OCI-LY3 (cell line): ENCODE data around the gene TBX4.

Source experiments
- H2AFZ ChIP-seq: fragments of 200-600, 300-600 bp; shearing (Covaris generic); 2 replicates; pipeline ENCODE4 v1.6.0; 2014; ENCODE audit warnings: antibody characterized with exemption, low read depth, low read length
- H3K27ac ChIP-seq: fragments of 200-600, 300-600 bp; sonication (generic); 2 replicates; pipeline ENCODE4 v1.5.1; 2014; ENCODE audit warnings: mild to moderate bottlenecking, low read length, moderate library complexity, mixed read lengths
- H3K27me3 ChIP-seq: fragments of 200-600, 300-600 bp; sonication (generic); 2 replicates; pipeline ENCODE4 v1.6.1; 2014; ENCODE audit warnings: low read depth, low read length, mixed read lengths
- H3K36me3 ChIP-seq: fragments of 200-600, 300-600 bp; sonication (generic); replicated peaks from 2 replicates; pipeline ENCODE3; 2014; ENCODE audit warnings: low read depth, low read length, mixed read lengths
- H3K4me1 ChIP-seq: fragments of 300-600, 200-600 bp; sonication (generic); 2 replicates; pipeline ENCODE4 v1.6.1; 2014; ENCODE audit warnings: low read length, mixed read lengths
- H3K4me2 ChIP-seq: fragments of 200-600, 300-600 bp; sonication (generic); 2 replicates; pipeline ENCODE4 v1.6.1; 2014; ENCODE audit warnings: low read length, mixed read lengths
- H3K4me3 ChIP-seq: fragments of 300-600, 200-600 bp; sonication (generic); 2 replicates; pipeline ENCODE4 v1.5.1; 2014; ENCODE audit warnings: antibody characterized with exemption, mild to moderate bottlenecking, low read length, moderate library complexity
- H3K79me2 ChIP-seq: fragments of 300-600, 200-600 bp; shearing (Covaris generic); 2 replicates; pipeline ENCODE4 v1.6.1; 2014; ENCODE audit warnings: mild to moderate bottlenecking, low read length, mixed read lengths
- H3K9ac ChIP-seq: fragments of 300-600, 200-600 bp; shearing (Covaris generic); 2 replicates; pipeline ENCODE4 v1.6.0; 2014; ENCODE audit warnings: mild to moderate bottlenecking, low read length, moderate library complexity
- H3K9me3 ChIP-seq: fragments of 200-600, 300-600 bp; shearing (Covaris generic); 2 replicates; pipeline ENCODE4 v1.6.1; 2014; ENCODE audit warnings: low read length, mixed read lengths; ENCODE audit not compliant: insufficient read depth
- H4K20me1 ChIP-seq: fragments of 200-600, 300-600 bp; sonication (generic); 2 replicates; pipeline ENCODE4 v1.6.1; 2016; ENCODE audit warnings: low read length, mixed read lengths; ENCODE audit not compliant: insufficient read depth
- CTCF ChIP-seq: fragments of 200-600, 300-600 bp; sonication (generic); IDR thresholded peaks from 2 replicates; pipeline ENCODE4 v1.5.1; 2014; ENCODE audit warnings: antibody characterized with exemption, low read length, low read depth
- EZH2phosphoT487 ChIP-seq: fragments of 200-600 bp; shearing (Covaris generic); IDR thresholded peaks from 2 replicates; pipeline ENCODE4 v1.6.1; 2018; ENCODE audit warnings: antibody characterized with exemption, mixed run types, low read depth

The TBX4 gene

GRCh38 chr17:61482467-61482866 is 30.2 kb downstream of the TBX4 start:
- no peaks in the 10 kb centered on the region for H3K27me3 ChIP-seq
- no peaks in the 10 kb centered on the region for H4K20me1 ChIP-seq
- no peaks in the 10 kb centered on the region for H3K4me1 ChIP-seq
- H3K27ac ChIP-seq, result no peak overlapping the region
- H3K4me2 ChIP-seq, result no peak overlapping the region
- H3K9ac ChIP-seq, result no peak overlapping the region
- no peak overlapping the region for H2AFZ ChIP-seq
- H3K79me2 ChIP-seq, result no peaks in the 10 kb centered on the region
- H3K4me3 ChIP-seq, result no peak overlapping the region
- TF ChIP-seq CTCF (no peak), EZH2phosphoT487 (no peak)
- H3K9me3 ChIP-seq, result no peaks in the 10 kb centered on the region
- H3K36me3 ChIP-seq, result no peaks in the 10 kb centered on the region

GRCh38 chr17:61483778-61484116 is 31.5 kb downstream of the TBX4 start:
- no peaks in the 10 kb centered on the region for H3K79me2 ChIP-seq
- H3K9me3 ChIP-seq, result no peaks in the 10 kb centered on the region
- H3K27ac ChIP-seq, result no peak overlapping the region
- no peaks in the 10 kb centered on the region for H3K27me3 ChIP-seq
- no peak overlapping the region for H3K9ac ChIP-seq
- no peaks in the 10 kb centered on the region for H3K4me1 ChIP-seq
- no peaks in the 10 kb centered on the region for H3K36me3 ChIP-seq
- TF ChIP-seq EZH2phosphoT487 (no peak), CTCF (no peak)
- H4K20me1 ChIP-seq, result no peaks in the 10 kb centered on the region
- H3K4me3 ChIP-seq, result no peak overlapping the region
- no peak overlapping the region for H2AFZ ChIP-seq
- no peak overlapping the region for H3K4me2 ChIP-seq

- Histone ChIP-seq H3K9ac (no peak overlapping the region), H3K27me3 (no peaks in the 10 kb centered on the region), H3K4me3 (no peak overlapping the region), H3K4me2 (no peak overlapping the region), H3K79me2 (no peaks in the 10 kb centered on the region), H3K36me3 (no peaks in the 10 kb centered on the region), H4K20me1 (no peaks in the 10 kb centered on the region), H3K9me3 (no peaks in the 10 kb centered on the region), H2AFZ (no peak overlapping the region), H3K4me1 (no peaks in the 10 kb centered on the region), H3K27ac (no peak overlapping the region)
- TF ChIP-seq CTCF (no peak), EZH2phosphoT487 (no peak)
Measured at GRCh38 chr17:61484174-61484573, 32.0 kb downstream of the TBX4 start.

GRCh38 chr17:61485067-61485775 is 33.0 kb downstream of the TBX4 start:
- H2AFZ ChIP-seq, result no peak overlapping the region
- TF ChIP-seq CTCF, result no peak
- no peak for TF ChIP-seq EZH2phosphoT487

More at GRCh38 chr17:61485067-61485775, 33.0 kb downstream of the TBX4 start:
- Histone ChIP-seq H3K9ac (no peak overlapping the region), H3K4me2 (no peak overlapping the region), H3K27ac (no peak overlapping the region), H3K27me3 (no peaks in the 10 kb centered on the region), H3K9me3 (no peaks in the 10 kb centered on the region), H4K20me1 (no peaks in the 10 kb centered on the region), H3K4me1 (no peaks in the 10 kb centered on the region), H3K4me3 (no peak overlapping the region), H3K79me2 (no peaks in the 10 kb centered on the region), H3K36me3 (no peaks in the 10 kb centered on the region)
